Measurements from ENCODE around the gene FAM107A. TPM values are rescaled to one million over a fixed set of nuclear protein-coding genes. Genes with fewer than 3 reads are reported as not detected.

Gene FAM107A
- total and polyA plus RNA-seq, 9 of the 15 experiments (the other 6 are each of a cell fraction or from before 2014, with no cell fraction given): 0.07 TPM; not detected in 8

- no peak for TF ChIP-seq SRSF1 (IDR thresholded peaks at IDR 0.05; ENCODE audit: low read depth, low read length)
- no peak for TF ChIP-seq PHF21A (IDR thresholded peaks at IDR 0.05; ENCODE audit: borderline replicate concordance, low read depth)
- TF ChIP-seq ZBTB26 (CRISPR knock-in tag; IDR thresholded peaks at IDR 0.05): no peak
- no peak for TF ChIP-seq REST (IDR thresholded peaks at IDR 0.05; ENCODE audit: borderline replicate concordance)
- TF ChIP-seq REST (CRISPR knock-in tag; IDR thresholded peaks at IDR 0.05; ENCODE audit: low read depth): no peak
- no peak for TF ChIP-seq SNRNP70 (optimal IDR thresholded peaks at IDR 0.05; ENCODE audit: low read depth, low read length)
- TF ChIP-seq ZNF134 (CRISPR knock-in tag; conservative IDR thresholded peaks at IDR 0.05): no peak
- TF ChIP-seq CEBPZ (IDR thresholded peaks at IDR 0.05; ENCODE audit: borderline replicate concordance, low read depth, low read length): no peak
- TF ChIP-seq PPARD (CRISPR knock-in tag; IDR thresholded peaks at IDR 0.05): no peak
- TF ChIP-seq ZNF584 (CRISPR knock-in tag; IDR thresholded peaks at IDR 0.05; ENCODE audit: low read depth): no peak
- no peak for TF ChIP-seq SUPT5H (IDR thresholded peaks at IDR 0.05)
- no peak for TF ChIP-seq POLR3G (IDR thresholded peaks at IDR 0.05; ENCODE audit: extremely low read depth, insufficient read length, insufficient replicate concordance)
- TF ChIP-seq ZNF232 (CRISPR knock-in tag; IDR thresholded peaks at IDR 0.05): no peak
- no peak for TF ChIP-seq SIN3A (IDR thresholded peaks at IDR 0.05; ENCODE audit: borderline replicate concordance in 2 of 2, control insufficient read depth in 1 of 2, low read depth in 2 of 2, low read length in 2 of 2)
These were observed 16.9 kb upstream of the FAM107A start (continued) for GRCh38 chr3:58594117-58594516.
